Measurements from ENCODE around the gene CSTF2T.
"Not testable (repeated sequence)": the region's sequence is repeated elsewhere in the genome, so short reads cannot be mapped to it uniquely, and the experiment has no call there.

Gene CSTF2T

GRCh38 chr10:51689536-51689935 is 9.9 kb downstream of the CSTF2T start:
- no peak for DNase-seq (ENCODE audit: low read depth)
- no peak for TF ChIP-seq CTCF (IDR thresholded peaks at IDR 0.05; ENCODE audit: low read depth, low read length, missing control alignments)
- no peak overlapping the region for H3K4me3 ChIP-seq (ENCODE audit: low read depth, low read length)

- not testable (repeated sequence) for DNase-seq (ENCODE audit: low read depth); H3K4me3 ChIP-seq (ENCODE audit: low read depth, low read length)
These were observed 10.6 kb downstream of the CSTF2T start for GRCh38 chr10:51688826-51689225.

DNA sequence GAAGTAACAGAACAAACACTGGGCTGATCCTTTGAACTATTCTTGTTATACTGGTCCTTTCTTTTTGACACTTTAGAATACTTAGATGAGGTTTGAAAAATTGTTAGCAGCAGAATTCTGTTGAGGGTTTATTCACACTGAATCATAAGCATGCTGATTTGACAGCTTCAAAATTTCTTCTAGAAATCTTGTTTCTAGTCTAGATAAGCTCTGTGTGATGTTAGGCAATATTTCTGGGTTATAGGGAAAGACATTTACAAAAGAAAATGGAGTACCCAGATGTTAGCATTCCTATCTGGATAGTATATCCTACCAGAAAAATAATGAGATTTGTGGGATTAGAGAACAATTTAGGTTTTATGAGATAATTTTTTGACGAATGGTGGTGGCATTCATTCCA is 12.1 kb downstream of the CSTF2T start:
- no peak for TF ChIP-seq CTCF (IDR thresholded peaks at IDR 0.05; ENCODE audit: low read depth, low read length, missing control alignments)
- DNase-seq (ENCODE audit: low read depth): no peak
- H3K4me3 ChIP-seq (ENCODE audit: low read depth, low read length): no peak overlapping the region

GRCh38 chr10:51685768-51686167 is 13.6 kb downstream of the CSTF2T start:
- TF ChIP-seq CTCF (IDR thresholded peaks at IDR 0.05; ENCODE audit: low read depth, low read length, missing control alignments): no peak
- no peak overlapping the region for H3K4me3 ChIP-seq (ENCODE audit: low read depth, low read length)
- DNase-seq (ENCODE audit: low read depth): no peak

GRCh38 chr10:51683031-51683691 is 16.2 kb downstream of the CSTF2T start:
- no peak for TF ChIP-seq CTCF (IDR thresholded peaks at IDR 0.05; ENCODE audit: low read depth, low read length, missing control alignments)
- H3K4me3 ChIP-seq (ENCODE audit: low read depth, low read length): no peak overlapping the region
- DNase-seq (ENCODE audit: low read depth): no peak

GRCh38 chr10:51679841-51680240 is 19.6 kb downstream of the CSTF2T start:
- DNase-seq (ENCODE audit: low read depth): no peak
- TF ChIP-seq CTCF (IDR thresholded peaks at IDR 0.05; ENCODE audit: low read depth, low read length, missing control alignments): no peak
- no peak overlapping the region for H3K4me3 ChIP-seq (ENCODE audit: low read depth, low read length)

DNA sequence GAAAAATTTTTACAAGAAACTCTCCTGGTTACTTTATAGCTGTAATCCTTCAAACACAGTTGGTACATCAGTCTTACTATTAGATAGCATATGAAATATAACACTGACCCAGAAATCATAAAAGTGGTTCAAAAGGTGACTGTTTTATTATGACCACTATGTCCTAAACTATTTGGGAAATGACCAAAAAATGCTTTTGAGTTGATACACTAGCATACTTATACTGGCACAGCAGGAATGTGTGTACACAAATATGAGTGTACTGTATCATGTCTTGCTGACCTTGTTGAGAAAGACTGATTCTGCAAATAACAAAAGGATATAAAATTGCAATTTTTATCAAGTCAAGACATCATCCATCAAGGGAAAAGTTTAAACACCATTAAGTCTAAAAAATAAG is 24.3 kb downstream of the CSTF2T start:
- TF ChIP-seq CTCF (IDR thresholded peaks at IDR 0.05; ENCODE audit: low read depth, low read length, missing control alignments): no peak
- no peak overlapping the region for H3K4me3 ChIP-seq (ENCODE audit: low read depth, low read length)
- DNase-seq (ENCODE audit: low read depth): no peak
